NCI-H1092 (cell line): ENCODE data around the gene FHAD1.
A peak's percentile ranks its signal among the peaks of the same experiment; 100 is the strongest.
"Not testable (repeated sequence)": the region's sequence is repeated elsewhere in the genome, so short reads cannot be mapped to it uniquely, and the experiment has no call there.

Experiments used
- DNase-seq: peaks from one replicate; lab custom pipeline; 2025; lab: John Stamatoyannopoulos, UW

Gene FHAD1

DNA sequence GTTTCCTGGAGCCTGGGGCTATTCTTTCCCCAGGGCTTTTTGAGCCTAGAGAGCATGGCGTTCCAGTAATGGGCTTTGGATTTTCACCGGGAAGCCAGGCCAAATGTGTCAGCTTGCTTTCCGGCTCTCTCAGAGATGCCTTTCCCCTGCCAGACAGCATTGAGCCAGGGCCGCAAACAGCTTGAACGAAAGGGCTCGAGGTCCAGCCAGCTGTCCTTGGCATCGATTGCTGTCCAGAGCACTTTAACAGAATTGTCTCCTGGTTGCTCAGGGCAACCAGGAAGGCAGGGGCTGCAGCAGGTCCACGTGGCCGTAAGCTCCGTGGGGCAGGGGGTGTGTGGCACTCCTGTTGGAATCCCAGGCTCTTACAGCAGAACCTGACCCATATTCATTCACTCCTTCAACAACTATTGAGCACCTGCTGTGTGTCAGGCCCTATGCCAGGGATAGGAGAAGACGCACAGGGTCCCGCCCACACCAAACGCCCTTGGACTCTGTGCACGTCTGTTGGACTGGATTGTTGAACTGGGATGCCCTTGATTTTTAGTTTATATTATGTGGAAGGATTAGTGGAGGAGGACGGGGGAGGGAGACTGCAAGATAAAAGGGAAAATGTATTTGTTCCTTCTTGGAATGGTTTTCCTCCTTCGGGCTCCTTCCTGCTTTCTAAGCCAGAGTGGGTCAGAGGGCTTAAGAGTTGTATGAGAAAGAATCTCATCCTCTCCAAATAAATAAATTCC is 123.9 kb downstream of the FHAD1 start:
- DNase-seq, result peak; percentile 44

DNA sequence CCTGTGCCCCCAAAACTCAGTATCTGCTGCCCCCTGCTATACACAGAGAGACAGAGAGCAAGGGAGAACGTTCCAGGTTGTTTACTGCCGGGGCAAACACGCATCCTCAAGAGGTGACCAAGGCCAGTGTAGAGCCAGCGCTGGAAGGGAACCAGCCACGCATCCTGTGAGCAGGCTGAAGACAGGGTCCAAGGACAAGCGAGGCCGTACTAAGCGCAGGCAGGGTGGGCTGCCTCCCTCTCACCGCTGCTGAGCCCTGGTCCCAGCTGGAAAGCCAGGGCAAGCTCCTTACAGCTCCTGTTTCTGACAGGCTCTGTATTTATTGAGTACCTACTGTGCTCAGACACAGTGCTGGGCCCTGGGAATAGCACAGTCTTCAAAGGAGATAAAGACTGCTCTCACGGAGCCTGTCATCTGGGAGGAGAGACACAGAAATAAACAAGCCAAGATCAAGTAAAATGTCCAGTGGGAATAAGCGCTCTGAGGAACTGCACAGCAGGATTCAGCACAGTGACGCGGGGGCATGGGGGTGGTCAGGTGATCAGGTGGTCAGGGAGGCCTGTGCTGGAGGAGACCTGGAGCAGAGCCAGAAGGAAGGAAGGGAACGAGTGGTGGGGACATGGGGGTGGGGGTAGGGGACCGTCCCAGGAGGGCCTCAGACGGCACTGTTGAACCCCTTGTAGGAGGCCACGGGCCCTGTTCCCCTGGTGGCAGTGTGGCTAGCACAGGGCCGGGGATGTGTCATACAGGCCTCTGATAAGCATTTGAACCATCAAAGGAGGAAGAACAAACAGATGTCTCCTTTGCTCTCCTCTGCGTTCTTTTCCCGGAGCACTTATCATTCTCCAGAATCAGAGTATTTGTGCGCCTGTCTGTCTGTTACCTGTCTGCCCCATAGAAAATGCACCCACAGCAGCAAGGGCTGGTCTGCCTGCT is 124.9 kb downstream of the FHAD1 start:
- DNase-seq, result no peak

- no peak for DNase-seq
Measured at GRCh38 chr1:15378729-15379128, 131.7 kb downstream of the FHAD1 start.

- not testable (repeated sequence) for DNase-seq
Measured at GRCh38 chr1:15379151-15379550, 132.1 kb downstream of the FHAD1 start.

- no peak for DNase-seq
Measured at GRCh38 chr1:15380601-15381508, 133.8 kb downstream of the FHAD1 start.

- no peak for DNase-seq
Measured at GRCh38 chr1:15381805-15382204, 134.8 kb downstream of the FHAD1 start.

- DNase-seq, result no peak
Measured at GRCh38 chr1:15382601-15383518, 135.8 kb downstream of the FHAD1 start.

GRCh38 chr1:15383810-15384209 is 136.8 kb downstream of the FHAD1 start:
- DNase-seq, result no peak

DNA sequence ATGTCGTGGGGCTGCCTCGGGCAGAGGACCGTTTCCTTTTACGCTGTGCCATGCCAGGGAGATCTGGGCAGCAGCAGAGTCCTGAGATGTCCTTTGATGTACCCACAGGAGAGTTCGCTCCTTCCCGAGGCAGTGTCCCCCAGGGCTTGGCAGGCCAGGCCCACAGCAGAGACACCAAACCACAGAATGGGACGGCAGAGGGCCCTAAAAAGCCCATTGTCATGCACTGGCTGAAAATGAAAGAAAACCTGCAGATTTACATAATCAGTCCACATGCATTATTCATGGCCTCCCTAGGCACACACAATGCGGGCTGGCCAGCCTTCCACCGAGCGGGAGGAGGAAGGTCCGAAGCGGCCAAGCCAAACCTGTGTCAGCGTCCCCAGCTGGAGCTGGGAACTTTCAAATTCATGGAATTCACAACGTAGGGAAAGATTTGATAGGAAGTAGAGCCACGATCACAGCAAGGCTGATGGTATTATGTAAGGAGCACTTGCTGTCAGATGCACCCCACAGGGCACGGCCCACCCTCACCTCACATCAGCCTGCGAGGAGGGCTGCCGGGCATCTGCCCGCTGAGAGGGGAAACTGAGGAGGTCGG is 137.4 kb downstream of the FHAD1 start:
- DNase-seq, result no peak

- DNase-seq, result no peak
Measured at GRCh38 chr1:15385420-15385819, 138.4 kb downstream of the FHAD1 start.

- DNase-seq, result no peak
Measured at GRCh38 chr1:15386164-15386749, 139.2 kb downstream of the FHAD1 start.

DNA sequence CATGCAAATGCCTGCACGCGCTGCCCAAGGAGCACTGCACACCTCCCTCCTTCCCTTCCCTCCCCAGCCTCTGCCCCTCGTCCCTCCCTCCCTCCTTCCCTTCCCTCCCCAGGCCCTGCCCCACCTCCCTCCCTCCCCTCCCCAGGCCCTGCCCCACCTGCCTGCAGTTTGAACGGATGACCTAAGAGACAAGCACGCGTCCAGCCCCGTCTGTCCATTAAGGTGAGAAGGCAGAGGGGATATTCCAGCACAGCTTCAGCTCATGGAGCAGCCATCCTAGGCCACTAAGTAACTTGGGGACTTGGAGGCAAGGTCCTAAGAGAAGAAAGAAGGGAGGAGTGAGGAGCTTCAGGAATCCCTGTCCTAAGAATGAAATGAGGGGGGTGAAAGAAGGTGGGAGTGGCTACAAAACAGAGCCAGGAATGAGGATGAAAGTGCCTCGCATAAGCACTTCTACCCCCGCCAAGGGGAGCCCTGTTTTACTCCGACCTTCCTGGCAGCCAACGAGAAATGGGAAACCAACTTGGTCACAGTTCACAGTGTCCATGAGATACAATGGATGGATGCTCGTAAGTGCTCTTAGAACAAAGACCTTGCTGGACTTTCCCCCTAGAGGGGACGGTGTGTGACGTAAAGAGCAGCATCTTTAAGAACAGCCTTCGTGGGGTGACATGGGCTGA is 141.3 kb downstream of the FHAD1 start:
- no peak for DNase-seq

DNA sequence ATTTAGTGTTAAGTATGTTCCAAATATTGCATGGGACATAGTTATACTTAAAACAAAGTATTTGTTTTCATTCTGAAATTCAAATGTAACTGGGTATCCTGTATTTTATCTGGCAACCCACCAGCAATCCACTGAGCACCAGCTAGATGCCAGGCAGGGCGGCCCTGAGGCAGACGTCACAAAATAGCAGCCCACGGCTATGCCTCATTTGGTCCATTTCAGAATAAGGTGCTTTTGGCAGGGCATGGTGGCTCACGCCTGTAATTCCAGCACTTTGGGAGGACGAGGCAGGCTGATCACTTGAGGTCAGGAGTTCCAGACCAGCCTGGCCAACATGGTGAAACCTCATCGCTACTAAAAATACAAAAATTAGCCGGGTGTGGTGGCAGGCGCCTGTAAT is 142.8 kb downstream of the FHAD1 start:
- not testable (repeated sequence) for DNase-seq

GRCh38 chr1:15390667-15391066 is 143.6 kb downstream of the FHAD1 start:
- DNase-seq, result no peak

DNA sequence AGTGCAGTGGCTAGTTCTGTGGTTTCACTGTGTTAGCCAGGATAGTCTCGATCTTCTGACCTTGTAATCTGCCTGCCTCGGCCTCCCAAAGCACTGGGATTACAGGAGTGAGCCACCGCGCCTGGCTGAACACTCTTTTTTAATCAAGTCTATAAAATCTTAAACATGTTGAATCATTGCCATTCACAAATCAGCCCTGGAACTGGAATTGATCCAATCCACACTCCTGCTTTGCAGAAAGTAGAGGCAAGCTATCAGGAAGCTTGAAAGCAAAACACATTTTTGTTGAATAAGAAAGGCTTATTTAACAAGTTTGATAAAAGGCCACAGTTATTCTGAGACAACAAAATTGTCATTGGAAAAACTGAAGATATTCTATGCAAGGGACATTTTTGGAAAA is 144.3 kb downstream of the FHAD1 start:
- DNase-seq, result no peak

- DNase-seq, result no peak
Measured at GRCh38 chr1:15393475-15394257, 146.6 kb downstream of the FHAD1 start.

DNA sequence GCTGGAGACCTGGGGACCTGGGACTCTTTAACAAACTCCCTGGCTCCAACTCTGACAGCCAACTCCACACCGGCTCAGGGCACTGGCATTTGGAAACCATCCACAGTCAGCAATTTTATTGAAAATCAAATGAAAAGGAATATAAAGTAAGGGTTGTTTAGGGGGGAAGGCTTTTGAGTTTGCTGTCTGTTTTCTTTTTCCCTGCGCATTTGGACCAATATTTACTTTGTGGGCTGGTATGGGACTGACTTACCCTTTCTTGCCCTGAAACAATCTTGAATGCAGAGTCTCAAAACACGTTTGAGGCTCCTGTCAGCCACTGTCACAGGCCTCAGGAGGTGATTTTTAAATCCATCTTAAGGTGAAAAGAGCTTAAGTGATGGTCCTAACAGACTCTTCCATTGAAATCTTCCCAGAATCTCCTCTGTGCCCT is 147.3 kb downstream of the FHAD1 start:
- DNase-seq, result no peak

DNA sequence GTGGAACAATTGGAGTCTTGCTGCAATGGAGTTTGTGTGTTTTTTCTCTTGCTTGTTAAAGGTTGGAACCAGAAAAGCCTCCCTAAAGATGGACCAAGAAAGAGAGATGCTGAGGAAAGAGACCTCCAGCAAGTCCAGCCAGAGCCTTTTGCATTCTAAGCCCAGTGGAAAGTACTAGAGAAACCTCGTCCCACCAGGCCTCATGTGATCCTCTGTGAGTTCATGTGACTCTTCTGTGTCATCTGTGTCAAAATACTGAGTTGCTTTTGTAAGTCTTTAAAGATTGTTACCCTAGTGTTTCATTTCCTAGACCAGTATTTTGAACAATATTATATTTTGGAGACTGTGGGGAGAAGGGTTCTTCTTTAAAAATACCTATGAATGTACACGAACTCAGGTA is 150.2 kb downstream of the FHAD1 start:
- DNase-seq, result no peak

DNA sequence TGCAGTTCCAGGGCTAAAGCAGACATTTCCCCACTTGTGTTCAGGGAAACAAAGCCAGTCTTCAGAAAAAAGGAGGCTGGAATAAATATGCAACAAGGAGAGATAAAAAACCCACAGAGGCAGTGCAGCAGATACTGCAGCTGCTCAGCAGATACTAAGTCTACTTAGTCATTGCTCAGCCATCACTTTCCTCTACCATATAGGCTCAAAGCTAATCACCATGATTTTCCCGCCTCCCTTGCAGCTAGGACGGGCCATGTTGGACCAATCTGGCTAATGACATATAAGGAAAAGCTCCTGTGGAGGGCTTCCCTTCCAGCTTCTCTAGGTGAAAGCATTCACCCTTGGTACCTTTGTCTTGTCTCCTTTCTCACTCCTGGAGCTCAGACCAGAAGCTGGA is 152.7 kb downstream of the FHAD1 start:
- DNase-seq, result no peak
